Stimulated activated CD4-positive, alpha-beta T cell treated with anti-CD3 and anti-CD28 coated beads, Interleukin-2, amount 100 ng/mL, for 4 hours (primary cell): ENCODE measurements around the gene ZFHX2.
A peak's percentile ranks its signal among the peaks of the same experiment; 100 is the strongest.

Source experiments
- DNase-seq: peaks from one replicate; pipeline ENCODE4 v3.0.0-alpha.2; 2020; ENCODE audit warnings: low read depth

Gene ZFHX2

DNA sequence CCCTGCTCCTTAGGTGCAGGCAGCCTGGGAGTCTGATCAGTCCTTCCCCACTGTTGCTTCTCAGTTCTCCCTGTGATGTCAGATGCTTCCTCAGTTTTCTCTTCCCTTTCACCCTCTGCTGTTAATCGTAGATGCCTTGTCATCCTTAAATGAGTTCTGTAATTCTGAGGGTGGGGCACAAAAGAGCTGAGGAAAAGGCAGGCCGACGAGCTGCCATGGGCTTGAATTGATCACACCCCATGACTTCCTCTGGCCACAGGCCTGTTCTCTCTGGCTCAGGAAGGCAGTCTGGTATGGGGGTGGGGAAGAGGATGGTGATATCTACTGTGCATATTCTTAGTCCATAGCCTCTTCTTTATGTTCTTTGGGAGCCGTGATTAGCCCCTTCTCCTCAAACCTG, 21.3 kb upstream of the ZFHX2 start:
- DNase-seq: no peak

DNA sequence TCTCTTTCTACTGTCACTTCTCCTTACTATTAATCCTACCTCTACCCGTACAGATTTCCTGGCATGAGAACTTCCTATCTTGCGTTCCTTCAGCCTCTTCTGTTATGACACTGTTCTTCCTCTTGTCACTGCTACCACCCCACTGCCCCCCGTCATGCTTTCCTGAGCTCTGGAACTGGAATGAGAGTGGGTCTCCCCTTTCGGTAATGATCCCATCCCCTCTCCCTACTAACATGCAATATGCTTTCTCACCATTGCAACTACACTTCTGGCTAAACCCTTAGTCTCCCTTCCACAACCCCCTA, 20.9 kb upstream of the ZFHX2 start:
- no peak for DNase-seq

DNA sequence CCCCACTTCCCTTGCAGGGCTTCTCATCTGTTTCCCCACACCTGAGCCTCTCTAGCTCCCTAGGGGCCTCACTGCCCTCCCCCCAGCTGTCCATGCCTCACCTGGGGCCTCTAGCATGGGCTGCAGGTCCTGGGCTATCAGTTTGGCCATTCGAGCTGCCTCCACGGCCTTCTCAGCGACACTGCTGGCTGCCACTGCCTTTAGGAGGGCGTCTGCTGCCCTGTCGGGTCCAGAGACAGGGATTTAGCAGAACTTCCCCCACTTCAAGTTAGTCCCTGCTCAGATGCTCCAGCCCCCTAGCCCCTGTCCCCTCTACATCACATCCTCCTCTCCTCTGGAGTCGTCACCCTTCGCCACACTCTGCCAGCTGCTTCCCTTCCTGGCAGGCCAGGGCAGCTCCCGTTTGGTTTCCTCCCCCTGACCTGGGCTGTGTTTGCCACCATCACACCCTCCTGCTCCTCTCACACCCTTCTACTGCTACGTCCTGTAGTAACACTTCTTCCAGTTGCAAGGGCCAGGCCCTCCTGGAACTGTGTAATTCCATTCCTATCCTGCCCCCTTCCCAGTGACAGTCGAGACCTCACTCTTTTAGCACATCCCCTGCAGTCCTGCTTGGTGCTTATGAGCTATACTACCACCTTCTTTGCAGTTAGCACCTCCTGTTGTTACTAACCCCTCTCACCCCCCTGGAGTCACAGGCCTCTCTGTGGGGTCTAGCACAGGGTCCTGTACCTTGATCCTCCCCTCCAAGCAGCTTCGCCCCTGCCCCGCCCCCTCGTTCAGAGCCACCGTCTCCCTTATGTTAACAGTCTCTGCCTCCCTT, 20.3 kb upstream of the ZFHX2 start:
- DNase-seq: no peak

DNA sequence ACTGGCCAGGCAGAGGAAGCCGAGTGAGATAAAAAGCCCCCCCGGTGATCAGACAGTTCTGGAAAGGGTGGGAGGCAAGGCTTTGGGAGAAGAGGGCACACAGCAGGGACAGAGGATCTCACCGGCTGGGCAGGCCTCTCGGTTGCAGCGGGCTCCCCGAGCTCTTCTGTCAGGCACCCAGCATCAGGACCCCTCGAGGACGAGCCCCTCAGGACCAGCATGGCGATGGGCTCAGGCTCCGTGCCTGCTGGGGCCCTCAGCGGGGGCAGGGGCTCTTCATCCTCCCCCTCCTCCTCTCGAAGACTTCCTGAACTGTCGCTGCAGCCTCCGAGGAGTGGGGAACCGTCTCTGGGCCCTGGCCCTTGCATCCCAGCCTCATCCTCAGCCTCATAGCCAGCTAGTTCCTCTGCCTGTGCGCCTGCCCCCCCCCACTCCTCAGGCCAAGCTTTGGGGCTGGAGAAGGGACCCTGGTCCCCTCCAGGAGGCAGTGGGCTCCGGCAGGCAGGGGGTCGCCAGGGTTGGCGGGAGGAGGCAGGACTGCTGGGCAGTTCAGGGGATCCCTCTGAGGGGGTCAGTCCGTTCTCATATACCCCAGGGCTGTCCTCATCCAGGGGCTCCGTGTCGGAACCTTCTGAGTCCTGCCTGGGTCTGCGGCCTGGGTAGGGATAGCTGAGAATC, 19.4 kb upstream of the ZFHX2 start:
- no peak for DNase-seq

DNA sequence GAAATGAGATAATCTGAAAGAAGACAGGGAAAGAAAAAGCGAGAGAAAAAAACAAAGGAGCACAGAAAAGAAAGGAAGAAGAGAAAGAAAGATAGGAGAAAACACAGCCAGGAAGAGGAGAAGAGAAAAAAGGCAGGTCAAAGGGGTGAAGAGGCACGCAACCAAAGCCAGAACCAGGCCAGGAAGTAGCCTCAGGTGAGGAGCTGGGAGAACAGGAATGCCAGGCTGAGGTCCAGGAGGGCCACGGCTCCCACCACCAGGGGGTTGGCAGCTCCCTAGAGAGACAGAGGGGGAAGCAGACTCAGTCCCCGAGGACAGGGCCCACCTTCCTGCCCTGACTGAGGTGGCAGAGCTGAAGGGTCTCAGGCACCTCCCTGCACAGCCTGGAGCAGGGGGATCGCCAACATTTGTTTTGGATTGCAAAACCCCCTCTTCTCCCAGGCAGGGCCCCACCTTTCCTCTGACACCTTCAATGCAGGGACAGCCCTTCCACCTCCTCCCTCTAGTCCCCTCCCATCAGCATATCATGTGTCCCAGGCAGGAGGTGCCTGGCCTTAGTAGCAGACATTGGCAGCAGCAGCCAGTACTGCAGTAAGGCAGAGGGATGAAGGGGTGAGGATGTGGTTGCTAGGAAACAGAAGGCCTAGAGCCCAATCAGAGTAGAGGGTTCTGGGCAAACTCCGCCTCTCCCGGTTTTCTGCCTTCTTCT, 18.0 kb upstream of the ZFHX2 start:
- DNase-seq: no peak

DNA sequence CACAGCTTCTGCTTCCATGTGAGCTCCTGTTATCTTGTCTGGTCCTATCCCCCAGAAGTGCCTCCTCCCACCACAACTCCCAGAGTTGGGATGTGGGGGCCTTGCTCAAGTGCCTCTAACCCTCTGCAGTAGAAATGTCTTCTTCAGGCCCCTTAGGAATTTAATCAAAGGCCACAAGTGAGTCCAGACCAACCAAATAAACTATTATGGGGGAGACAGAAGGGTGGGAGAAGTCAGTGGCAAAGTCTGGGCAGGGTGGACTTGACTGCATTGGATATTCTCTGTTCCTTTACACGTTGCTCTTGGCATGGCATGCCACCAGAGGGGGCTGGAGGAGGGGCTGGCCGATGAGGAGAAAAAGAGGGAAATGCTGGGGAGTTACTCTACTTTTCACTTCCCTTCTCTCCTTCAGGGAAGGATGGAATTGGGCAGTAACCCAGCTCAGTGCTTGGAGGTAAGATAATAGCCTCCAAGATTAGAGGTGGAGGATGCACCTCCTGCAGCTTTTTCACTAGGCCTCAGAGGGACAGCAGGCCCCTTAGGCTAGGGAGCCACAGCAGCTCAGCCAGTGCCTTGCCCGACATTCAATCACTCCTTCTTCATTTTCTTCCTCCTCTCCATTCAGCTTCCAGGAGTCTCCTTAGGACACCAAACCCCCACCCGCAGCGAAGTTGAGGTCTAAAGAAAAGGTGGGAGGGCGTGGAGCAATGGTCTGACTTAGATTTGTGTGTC, 17.2 kb upstream of the ZFHX2 start:
- DNase-seq: no peak

GRCh38 chr14:23568021-23568599, 16.5 kb upstream of the ZFHX2 start:
- no peak for DNase-seq

GRCh38 chr14:23567186-23568020, 15.8 kb upstream of the ZFHX2 start, which contains the start of gene AP1G2:
TSS of gene AP1G2 (minus strand) at chr14:23567791. CDS start at chr14:23567314, 477 bp downstream.
- peak; percentile 72 for DNase-seq

DNA sequence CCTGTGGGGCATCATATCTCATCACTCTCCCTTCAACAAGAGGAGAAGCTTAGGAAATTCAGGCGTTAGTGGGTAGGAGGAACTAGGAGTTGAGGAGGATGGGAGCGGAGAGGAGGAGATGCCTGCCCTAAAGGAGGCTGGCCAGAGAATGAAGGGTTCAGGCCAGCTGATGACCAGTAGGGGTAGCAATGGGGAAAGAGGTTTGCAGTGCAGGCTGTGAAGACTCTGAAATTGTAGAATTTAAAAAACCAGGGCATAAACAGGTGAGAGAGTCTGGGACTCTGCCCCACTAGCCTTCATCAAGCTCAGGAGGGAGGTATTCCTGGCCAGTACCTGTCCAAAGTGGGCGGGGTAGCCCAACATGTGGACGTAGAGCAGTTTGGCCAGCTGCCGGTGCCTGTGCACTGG, 15.2 kb upstream of the ZFHX2 start:
- no peak for DNase-seq

GRCh38 chr14:23566112-23566777, 14.7 kb upstream of the ZFHX2 start:
- no peak for DNase-seq

DNA sequence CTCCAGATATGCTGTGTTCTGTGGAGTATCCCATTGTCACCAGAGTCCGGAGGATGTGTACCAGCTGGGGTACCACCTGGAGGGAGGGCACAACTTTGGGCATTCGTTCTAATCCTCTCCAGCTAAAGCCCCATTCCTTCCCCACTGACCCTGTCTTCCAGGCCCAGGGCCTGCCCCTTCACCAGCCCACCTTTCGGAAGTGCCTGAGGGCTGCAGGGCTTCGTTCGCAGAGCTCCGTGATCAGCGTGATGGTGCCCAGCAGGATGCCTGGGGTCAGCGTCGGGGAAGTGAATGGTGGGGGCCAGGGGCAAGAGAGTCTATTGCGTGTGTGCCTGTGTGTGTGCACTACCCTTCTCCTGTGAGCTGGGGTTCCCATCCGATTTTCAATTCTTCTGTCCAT, 14.1 kb upstream of the ZFHX2 start:
- DNase-seq: no peak

DNA sequence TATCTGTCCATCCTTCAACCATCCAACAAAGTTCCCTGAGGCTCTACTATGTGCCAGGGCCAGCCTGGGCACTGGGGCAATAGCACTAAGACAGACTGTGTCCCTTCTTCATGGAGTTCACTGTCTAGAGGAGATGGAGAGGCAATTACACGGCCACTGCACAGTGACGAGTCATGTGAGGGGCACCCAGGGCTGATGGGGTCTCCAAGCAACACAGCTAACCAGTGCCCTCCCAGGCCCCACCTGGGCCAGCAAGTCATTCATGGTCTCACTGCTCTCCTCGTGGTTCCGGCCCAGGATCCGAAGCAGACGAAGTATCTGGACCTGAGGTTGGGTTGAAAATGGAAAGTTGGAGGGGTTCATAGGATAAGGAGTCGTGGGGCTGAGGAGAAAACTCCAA, 13.3 kb upstream of the ZFHX2 start:
- no peak for DNase-seq

DNA sequence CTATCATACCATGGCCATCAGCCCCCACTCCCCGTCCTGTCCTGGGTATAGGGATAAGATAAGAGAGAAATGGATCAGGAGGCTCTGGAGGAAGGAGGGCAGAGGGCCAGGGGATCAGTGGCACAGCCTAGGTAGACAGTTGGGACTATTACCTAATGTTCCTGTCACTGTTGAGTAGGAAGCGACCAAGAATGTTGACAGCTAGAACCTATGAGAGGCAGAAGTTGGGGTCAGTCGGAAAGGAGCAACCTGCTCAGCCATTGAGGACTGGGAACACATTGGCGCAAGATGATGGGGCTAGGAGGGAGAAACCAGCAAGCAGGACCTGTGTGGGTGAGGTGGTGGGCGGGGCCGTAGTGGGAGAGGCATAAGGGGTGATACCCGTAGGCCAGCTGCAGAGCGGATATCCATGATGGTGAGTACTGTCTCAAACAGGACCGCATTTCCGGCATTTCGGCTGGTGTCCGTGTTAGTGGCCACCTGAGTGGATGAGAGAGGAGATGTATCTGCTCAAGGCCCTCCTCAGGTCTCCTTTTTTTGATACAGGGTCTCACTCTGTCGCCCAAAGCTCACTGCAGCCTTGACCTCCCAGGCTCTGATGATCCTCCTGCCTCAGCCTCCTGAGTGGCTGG, 12.7 kb upstream of the ZFHX2 start:
- DNase-seq: no peak

- no peak for DNase-seq
Observed at GRCh38 chr14:23563473-23564180, 12.1 kb upstream of the ZFHX2 start.

- DNase-seq: peak; percentile 37
Observed at GRCh38 chr14:23562822-23563472, 11.4 kb upstream of the ZFHX2 start.

DNA sequence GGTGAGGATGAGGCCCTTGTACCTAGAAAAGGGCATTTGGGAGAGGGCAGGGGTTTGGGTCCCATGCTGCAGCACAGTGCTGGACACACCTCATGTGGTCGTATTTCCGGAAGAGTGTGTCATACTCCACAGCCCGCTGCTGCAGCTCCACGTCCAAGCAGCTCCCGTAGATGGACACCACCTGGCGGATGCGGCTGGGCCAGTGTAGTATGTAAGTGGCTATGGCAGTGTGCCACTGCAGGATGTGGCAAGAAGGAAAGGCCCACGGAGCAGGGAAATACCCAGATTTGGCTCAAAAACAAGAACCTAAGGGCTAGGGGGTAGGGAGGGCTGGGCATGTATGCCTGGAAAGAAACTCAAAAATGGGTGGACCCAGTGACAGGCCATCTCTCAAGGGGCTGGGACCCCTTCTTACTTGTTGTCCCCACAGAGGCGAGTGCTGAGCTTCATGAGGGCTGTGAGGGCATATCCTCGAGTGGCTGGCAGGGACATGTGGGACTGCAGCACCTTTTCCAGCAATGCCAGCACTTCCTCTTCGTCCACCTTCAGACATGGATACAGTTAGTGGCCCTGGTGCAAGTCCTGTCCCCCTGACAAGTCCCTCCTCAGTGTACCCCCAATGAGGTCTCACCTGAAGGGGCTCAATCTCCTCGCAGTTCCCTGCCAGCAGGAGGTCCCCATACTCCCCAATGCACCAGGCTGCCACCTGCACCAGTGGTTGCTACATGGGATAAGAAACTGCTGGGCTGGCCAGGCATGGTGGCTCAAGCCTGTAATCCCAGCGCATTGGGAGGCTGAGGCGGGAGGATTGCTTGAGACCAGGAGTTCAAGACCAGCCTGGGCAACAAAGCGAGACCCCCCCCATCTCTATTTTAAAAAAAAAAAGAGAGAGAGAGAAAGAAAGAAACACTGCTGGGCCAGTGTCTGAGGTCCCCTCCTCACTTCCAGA, 10.6 kb upstream of the ZFHX2 start:
- no peak for DNase-seq

- DNase-seq: no peak
Observed at GRCh38 chr14:23561259-23561658, 9.7 kb upstream of the ZFHX2 start.
